Measurements from ENCODE around the gene CACNA2D1.

CACNA2D1 gene

DNA sequence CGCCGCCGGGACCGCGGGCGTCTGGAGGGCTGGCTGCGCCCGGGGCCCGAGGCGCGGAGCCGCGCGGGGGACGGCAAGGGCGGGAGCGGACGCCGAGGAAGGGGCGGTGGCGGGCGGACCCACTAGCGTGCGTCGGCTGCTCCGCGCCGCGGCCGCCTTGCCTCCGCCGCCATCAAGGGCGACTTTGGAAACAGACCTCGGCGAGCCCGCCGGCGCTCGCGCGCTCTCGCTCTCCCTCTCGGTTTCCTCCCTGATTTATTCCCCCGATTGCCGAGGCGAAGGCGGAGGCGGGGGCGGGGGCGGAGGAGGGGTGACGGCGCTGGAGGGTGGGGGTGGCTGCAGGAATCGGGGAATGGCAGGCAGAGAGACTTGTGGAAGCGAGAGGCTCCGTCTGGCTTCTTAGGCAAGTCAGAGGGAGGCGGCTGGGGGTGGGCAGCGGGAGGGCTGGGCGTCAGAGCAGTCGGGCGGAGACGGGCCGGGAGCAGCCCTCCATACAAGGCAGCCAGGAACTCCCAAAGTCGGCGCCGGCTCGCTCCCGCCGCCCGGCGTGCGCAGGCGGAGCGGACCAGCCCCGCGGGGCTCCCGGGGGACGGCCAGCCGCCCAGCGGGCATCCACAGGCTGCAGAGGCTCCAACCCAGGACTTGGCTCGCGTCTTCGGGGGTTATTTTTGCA, at the start of gene CACNA2D1:
TSS of gene CACNA2D1 (minus strand) at position 231 of the 673 bp plus-strand sequence.
- peak; percentile 92 for DNase-seq

DNA sequence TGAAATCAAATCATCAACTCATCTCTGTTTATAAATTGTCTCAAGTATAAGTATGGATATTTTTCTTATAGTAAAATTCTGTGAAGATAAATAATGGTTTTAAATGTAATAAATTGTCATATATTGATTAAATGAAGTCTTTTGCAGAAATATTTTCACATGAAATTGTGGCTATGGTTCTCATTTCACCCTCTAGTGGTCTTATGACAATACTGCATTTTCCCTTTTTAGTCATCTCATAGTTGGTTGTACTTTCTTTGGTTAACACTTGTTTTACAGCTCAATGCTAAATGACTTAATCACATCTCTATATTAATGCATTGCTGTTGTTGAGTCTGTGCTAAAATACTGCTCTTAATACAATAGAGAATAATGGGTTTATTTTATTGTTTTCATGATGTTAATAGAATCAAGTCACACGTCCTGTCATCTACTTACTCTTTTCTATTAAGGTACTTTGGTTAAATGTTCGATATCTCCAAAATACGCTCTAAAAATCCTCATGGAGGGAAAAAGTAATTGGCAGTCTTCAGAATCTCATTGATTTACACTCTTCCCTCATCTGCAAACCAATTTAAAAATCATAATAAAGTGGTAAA, 38.0 kb upstream of the CACNA2D1 start:
- DNase-seq = peak; percentile 27

DNA sequence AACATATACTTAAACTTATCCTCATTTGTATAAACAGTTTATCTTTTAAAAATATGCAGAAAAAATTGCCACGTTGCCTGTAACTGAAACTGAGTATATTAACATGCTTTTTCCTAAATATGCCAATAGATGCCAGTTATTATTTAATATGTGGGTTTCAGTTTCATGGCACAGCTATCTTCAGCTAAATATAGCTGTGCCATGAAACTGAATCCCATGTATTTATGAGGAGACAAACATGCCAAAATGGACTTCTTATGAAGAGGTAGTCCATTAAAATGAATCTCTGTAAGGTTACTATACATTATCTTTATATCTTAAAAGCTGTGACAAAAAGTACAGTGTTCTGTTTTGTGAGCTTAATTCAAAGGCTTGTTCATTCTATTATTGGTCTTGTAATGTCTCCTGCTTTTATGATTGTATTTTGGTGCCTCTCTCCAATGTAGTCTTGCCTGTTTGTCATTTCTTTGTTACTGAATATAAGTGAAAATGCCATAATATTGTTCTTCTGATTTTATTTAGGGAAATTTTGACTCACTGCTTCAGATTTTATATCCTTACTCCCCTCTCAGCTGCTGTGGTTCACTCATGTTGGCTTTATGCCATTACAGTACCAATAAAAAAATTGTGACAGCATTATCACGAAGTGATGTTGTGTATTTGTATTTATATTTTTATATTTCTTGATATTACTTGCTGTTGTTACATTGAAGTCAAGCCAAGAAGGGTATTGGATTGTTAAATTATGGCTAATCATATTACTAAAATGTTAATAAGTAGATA, 34.3 kb upstream of the CACNA2D1 start:
- DNase-seq = peak; percentile 15

DNA sequence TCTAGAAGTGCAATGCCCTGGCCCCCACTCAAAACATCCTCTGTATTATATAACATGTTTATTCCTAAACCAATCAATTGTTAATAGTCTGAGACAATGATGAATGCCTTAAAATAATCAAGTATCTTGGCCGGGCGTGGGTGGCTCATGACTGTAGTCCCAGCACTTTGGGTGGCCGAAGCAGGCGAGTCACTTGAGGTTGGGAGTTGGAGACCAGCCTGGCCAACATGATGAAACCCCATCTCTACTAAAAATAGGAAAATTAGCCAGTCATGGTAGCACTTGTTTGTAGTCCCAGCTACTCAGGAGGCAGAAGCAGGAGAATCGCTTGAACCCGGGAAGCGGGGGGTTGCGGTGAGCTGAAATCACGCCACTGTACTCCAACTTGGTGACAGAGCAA, 29.4 kb upstream of the CACNA2D1 start:
- no peak for DNase-seq

DNA sequence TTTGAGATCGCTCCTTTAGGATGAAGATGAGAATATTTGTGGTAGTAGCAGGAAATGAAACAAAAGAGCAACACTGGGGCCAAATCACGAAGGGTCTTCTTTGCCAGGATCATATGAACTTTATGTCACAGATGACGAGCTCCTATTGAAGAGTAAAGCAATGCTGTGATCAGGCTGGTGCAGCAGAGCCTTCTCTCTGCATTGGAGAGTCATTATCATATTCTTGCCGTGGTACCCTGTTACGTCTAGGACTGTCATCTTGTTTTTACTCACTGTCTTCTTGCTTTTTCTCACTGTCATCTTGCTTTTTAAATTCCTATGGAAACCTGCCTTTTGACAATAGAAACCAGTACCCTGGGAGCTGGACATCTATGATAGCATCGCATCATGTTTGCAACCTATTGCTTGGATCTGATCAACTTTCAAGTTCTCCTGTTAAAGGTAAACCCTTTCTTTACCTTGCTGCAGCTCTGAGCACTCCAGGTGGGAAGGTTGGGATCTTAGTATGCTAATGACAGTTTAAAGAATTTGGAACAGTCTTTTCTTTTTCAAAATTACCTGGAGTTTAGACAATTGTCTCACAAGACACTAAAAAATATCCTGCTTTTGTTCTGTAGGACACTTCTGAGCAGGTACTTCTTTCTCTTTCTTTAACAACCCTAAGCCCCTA, 27.9 kb upstream of the CACNA2D1 start:
- DNase-seq = no peak

DNA sequence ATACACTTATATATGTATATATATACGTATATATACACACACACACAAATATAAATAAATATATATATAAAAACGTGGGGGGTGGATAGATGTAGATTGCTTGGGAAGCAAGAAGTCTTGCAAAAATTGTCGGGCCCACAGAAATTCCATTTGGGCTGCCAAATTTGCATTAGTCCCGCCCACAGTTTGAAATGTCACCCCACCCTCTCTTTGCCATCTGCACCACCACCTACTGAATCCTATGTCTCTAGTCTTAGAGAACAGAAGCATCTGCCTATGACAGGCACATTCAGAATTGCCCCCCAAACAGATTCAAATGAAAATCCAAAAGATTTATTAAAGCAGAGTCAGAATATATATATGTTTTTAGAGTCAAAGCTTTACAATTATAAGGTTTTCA, 25.6 kb upstream of the CACNA2D1 start:
- DNase-seq = no peak

DNA sequence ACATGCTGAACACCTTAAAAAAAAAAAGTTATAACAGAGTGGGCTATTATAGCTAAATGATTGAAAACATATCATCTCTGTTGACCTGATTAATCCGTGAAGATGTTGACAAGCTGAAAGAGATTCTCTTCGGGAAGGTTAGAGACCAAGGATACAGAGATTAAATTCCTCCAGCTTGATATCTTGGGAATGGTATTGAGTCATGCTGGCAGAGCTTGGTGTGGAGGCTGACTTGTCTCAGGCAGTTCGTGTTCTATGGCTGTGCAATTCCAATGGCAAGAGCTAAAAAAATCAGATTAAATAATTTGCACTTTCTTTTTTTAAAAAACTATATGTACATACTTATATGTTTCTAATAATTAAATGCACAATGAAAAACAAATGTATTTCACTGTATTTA, 24.9 kb upstream of the CACNA2D1 start:
- no peak for DNase-seq

DNA sequence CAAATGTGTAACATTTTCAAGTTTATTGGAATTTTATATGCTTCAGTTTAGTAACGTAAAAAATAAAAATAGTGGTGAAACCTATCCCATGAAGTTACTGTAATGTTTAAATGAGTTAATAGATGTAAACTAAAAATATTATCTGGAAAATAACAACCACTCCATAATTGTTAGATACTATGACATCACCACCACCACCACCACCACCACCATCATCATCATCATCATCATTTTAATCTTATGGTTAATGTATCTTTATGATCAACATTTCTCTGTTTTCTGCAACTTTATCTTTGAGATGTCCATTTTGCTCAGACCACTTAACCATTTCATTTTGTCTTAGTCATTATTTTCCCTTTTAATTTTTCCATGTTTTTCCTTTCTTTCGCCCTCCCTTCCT, 23.4 kb upstream of the CACNA2D1 start:
- DNase-seq = no peak

DNA sequence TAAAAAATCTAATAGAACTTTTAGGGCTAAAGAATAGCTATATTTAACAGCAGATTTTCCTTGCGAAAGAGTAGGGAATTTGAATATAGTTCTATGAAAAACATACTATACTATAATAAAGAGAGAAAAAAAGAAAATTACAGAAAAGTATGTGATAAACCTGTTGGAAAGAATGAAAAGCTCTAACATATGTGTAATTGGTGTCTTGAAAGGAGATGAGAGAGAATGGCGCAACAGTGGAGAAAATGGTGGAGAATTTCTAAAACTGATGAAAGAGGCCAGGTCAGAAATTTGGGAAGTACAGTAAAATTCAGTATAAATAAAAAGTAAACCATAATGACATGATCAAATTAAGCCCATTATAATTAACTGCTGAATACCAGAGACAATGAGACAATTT, 20.8 kb upstream of the CACNA2D1 start:
- DNase-seq = no peak

DNA sequence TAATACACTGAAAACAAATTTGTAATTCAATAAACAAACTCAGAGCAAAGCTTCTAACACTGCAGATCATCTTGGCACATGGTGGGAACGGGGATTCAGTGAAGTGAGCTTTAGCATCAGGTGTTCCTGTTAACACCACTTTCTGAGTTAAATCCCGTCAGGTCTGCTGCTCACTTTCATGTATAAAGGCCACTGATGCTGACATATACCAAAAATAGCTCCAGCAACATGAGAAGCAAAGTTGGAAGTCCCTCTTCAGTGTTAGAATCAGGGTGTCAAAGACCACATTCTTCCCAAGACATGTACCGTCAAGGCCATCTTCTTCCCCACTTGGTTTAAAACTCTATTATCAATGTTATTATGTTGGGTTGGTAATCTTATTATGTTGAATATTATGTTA, 11.7 kb upstream of the CACNA2D1 start:
- no peak for DNase-seq

DNA sequence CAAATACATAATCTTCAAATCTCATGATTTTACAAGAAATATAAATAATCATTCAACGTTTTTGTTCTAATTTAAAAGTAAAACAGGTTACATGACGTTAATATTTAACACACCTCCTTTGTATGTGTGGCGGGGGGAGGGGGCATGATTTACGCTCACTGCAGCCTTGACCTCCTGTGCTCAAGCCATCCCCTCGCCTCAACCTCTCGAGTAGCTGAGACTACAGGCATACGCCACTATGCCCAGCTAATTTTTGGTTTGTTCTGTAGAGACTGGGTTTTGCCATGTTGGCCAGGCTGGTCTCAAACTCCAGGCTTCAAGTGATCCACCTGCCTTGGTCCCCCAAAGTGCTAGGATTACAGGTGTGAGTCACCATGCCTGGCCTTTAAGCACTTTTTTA, 7.2 kb upstream of the CACNA2D1 start:
- no peak for DNase-seq

DNA sequence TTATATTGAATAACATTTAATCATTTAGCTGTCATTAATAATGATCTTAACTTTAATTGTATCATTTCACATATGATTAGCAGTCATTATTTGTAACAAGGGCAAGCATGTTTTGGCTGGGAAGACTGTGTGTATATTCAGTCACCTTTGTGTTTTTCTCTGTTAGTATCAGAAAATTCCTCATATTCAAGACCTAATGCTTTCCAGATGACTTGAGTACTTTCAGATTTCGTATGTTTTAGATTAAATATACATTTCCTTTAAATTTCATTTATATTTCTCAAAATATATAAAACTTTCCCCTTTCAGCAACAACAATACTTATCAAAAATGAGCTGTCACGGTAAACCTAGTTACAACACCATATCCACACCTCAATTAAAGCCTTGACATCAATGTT, 6.3 kb upstream of the CACNA2D1 start:
- no peak for DNase-seq

DNA sequence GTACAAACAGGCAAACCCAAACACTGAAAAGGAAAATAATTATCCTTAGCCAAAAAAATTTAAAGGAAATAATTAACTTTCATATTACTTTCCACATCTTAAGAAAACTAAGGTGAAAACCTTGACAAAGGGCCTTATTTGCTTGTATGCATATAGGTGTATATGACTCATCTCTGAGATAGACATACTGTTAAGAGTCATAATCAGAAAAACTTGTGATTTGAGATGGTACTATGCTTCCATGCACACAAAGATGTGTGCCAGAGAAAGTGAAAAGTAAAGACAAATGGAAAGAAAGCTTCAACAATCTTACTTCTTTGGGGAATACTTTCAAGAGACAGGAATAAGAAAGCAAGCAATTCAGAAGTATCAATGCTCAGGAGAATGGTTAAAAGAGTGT, 3.3 kb upstream of the CACNA2D1 start:
- no peak for DNase-seq

DNA sequence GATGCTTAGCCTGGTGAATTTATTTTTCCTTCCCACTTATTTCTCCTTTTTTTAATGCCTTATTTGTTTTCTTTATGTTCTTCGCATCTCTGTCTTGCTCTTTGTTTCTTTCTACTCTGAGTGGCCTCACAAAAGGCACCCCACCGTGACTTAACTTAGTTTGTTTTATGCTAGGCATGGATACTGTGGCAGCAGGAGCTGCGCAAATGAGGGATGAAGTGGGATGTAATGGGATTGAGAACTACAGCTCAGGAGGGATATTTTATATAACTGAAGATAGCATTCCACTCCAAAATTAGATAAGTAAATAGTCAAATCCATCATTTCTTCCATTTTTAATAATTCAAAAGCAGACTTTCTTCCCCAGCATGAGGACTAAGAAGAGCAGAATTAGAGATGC, 1.7 kb upstream of the CACNA2D1 start:
- DNase-seq = no peak

DNA sequence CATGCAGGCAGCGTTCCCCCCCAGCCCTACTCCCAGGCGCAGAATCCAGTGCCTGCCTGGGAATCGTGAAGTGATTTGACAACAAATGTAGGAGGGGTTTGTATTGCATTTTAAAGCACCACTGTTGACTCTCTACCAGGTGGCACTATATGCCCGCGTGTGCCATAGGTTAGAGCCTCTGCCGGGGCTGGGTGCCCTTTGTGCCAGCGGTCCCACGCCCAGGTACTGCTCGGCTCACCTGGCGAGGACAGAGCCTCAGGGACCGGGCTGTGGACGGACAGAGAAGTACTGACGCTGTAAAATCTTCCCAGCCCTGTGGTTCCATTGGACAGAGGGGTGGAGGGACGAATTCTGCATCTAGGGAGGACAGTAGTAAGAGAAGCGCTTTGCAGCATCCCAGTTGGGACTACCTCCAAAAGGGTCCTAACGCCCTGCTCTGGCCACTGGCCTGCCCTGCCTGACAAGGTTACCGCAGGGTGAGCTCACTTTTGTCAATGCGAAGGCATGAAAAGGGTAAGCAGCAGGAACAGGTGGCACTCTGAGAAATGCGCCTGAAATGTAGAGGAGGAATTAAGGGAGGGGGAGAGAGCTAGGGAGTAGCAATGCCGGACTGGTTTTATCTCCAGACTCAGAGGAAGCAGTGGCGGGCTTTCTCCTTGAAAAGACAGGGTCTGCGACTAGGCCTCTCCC, 788 bp upstream of the CACNA2D1 start:
- peak; percentile 93 for DNase-seq

DNA sequence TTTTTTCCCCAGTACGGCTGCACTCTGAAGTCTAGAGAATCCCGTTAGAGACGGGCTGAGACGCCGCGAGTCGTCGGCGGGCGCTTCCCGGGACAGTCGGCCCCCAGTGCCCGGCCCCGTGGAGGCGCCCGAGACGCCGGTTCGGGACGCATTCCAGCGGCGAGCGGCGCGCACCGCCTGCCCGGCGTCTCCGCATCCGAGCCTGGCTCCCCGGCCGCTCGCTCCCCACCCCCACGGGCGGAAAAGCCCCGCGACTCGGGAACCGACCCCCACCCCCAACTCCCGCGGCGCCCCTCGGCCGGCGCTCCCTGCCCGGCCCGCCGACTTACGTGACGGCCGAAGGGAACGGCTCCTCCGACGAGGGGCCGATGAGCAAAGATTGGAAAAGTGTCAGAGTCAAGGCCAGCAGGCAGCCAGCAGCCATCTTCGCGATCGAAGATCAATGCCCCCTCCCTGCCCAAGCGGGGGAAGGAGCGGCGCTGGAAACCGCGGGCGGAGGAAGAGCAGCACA, 486 bp downstream of the CACNA2D1 start:
- no peak for DNase-seq

DNA sequence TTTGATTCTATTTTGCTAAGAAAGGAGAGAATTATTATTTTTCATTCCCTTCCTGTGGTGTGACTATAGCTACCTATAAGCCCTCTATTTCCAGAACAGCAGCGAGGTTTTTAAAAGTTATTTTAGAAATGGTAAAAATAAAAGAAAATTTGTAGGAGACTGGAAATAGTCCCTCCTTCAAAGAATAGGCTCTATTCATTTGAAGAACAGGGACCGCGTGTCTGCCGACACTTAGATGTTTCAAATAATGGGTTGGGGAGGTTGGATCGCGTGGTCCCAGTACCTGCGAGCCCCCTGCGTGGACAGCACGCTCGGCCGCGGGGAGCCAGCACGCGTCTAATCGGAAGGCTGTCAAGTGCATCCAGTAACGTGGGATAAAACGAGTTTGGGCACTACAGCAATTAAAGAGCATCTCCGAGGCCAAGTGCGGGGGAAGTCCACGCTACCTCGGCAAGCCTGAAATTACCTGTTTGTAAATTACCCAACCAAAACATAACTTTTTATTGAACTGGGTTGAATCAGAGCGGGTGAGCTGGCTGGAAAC, 1.0 kb downstream of the CACNA2D1 start:
- DNase-seq = no peak

DNA sequence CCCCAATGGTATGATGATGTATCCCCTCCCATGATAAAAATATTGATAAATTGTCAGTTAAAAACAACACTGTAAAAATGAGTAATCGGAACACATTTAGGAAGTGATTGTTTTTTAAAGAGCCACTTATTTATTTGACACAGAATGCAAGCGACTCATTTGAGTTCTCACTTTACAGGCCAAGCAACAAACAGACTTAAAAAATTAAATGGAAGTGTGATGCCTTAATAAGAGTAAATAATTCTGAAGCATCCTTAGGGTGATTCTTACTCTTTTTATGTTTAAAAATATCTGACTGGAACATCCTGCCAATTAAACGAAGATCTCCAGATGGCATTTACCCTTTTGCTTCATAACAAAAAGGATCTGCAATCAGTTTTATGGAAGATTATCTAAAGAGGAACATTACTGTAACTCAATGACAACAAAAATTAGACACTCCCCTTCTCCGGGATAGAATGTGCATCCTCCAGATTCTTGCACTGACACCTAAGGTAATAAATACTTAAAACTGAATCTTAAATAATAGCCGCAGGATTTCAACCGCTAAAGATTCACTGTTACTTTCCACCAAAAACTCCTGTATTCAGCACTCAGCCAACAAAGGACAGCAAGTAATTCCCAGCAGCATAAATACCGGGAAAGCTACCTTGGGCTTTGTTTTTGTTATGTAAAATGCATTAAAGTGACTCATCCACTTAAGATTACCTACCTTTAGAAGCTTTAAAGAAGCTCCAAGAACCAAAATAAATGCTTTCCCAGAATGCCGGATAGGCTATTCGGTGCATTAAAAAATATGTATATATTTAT, 1.7 kb downstream of the CACNA2D1 start:
- DNase-seq = no peak

DNA sequence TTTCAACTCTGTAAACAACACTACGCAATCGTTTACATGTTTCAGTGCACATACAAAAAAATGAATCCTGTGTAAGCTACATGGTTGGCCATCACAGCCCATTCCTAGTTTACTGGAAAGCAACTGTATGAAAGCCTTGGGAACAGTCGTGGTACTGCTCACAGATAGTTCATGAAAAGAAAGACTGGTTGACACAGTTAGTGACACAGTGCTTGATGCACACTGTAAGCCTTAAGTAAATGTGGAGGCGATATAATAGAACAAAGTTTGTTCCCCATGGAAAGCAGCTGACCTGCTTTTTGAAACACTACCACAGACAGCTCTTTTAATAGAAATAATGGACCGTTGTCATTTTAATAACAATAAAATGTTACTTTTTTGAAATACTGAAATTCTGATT, 5.1 kb downstream of the CACNA2D1 start:
- no peak for DNase-seq

DNA sequence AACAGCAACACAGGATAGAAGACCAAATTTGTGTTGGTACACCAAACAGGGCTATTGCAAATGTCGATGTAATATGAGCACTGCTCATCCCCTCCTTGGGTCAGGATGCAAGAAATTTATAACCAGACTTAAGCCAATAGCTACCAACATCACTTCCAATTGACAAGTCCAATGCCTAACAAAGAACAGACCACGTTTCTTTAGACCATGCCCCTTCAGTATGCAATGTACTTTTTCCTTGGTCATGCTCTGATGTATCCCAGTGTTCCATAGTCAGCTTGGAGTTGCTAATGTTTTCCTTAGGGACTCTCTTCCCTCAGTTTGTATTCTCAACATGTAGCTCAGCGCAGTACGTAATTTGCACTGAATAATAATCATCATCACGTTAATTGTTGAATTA, 7.8 kb downstream of the CACNA2D1 start:
- no peak for DNase-seq

DNA sequence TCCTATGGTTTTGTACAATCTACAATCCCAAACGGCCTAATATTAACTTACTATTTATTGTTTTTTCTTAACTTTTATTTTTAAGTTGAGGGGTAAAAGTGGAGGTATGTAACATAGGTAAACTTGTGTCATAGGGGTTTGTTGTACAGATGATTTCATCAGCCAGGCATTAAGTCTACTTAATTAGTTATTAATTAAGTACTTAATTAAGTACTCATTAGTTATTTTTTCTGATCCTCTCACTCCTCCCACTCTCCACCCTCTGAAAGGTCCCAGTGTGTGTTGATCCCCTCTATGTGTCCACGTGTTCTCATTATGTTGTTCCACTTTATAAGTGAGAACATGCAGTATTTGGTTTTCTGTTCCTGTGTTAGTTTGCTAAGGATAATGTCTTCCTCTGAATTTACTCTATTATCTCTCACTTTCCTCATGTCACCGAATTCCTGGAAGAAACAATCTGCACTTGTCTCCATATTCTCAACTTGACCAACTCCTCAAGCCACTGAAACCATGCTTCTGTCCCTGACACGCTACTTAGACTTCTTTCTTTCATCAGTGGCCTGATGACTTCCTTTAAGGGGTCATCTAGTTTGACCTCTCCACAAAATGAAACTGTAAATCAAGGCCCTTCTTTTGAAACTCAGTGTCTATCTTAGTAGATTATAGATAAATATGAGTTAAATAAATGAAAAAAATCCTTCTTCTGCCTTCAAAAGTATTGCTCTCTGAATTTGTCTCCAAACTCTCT, 9.1 kb downstream of the CACNA2D1 start:
- no peak for DNase-seq
